ENCODE results near the gene LMAN1L.
"Not testable (repeated sequence)": the region's sequence is repeated elsewhere in the genome, so short reads cannot be mapped to it uniquely, and the experiment has no call there.

LMAN1L gene

DNA sequence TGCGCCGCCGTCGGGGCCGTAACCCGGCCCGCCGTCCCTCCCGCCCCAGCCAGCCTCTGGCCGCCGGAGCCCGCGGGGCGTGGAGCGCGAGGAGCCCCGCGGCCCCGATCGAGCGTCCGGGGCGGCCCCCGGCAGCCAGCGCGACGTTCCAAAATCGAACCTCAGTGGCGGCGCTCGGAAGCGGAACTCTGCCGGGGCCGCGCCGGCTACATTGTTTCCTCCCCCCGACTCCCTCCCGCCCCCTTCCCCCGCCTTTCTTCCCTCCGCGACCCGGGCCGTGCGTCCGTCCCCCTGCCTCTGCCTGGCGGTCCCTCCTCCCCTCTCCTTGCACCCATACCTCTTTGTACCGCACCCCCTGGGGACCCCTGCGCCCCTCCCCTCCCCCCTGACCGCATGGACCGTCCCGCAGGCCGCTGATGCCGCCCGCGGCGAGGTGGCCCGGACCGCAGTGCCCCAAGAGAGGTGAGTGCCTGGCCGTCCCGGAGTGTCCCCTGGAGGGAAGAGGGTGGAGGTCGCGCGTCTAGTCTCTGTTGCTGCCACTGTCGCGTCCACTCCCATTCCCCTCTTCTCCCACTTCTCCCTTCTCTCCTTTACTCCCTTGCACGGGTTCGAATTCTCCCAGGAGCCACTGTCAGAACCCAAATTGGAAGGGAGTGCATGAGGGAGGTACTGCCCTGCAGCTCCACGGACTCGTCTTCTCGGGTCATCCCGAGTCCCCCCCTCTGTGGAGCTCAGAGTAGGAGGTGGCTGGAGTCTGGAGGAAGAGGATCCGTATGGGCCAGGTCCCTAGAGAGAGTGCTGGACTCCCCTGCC, 30.2 kb upstream of the LMAN1L start:
- peak; percentile 35 to 39 for DNase-seq

DNA sequence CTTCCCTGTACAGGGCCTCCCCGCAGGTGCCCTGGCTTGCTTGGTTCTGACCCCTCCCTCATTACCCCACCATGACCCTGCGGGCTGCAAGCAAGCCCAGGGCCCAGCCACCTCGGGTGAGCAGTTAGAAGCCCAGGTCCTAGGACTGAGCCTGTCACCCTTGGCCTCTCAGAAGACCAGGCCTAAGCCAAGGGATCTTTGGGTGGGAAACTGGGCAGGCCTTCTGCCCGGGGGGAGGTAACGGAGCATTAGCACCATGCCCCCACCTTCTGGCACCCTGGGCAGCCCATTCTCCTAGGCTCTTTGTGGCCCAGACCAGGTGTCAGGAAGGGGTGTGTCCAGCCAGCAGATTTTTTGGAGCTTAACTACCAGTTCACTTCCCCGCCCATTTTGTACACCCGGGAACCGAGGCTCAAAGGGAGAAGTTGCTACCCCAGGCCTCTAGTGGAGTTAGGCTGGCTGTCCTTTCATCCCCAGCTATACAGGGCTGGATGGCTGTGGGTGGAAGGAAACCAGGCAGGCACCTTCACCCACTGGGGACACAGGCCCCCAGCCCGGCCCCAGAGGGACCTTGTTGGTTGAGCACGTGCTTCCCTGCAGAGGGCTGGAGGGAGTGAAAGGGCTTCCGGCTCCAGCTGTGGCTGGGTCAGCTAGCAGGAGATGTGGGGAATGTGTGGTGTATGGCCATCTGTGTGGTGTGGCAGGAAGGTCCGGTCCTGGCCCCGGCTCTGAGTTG, 29.4 kb upstream of the LMAN1L start:
- peak; percentile 53 to 79 for DNase-seq

DNA sequence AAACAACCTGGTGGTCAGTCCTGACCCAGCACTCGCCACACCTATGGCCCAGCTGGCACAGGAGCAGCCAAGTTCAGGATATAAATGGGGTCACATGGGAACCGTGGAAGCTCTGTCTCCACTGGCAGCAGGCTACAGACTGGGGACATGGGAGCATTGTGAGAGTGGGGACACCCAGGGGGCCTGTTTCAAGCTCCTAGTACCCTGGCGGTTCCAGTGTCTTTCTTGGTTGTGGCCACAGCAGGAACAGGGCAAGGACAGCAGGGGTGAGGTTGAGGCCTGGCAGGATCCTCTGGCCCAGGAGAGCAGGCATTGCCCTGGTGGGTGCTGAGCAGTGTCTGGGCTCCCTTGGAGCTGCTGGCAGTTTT, 28.8 kb upstream of the LMAN1L start:
- DNase-seq = no peak

DNA sequence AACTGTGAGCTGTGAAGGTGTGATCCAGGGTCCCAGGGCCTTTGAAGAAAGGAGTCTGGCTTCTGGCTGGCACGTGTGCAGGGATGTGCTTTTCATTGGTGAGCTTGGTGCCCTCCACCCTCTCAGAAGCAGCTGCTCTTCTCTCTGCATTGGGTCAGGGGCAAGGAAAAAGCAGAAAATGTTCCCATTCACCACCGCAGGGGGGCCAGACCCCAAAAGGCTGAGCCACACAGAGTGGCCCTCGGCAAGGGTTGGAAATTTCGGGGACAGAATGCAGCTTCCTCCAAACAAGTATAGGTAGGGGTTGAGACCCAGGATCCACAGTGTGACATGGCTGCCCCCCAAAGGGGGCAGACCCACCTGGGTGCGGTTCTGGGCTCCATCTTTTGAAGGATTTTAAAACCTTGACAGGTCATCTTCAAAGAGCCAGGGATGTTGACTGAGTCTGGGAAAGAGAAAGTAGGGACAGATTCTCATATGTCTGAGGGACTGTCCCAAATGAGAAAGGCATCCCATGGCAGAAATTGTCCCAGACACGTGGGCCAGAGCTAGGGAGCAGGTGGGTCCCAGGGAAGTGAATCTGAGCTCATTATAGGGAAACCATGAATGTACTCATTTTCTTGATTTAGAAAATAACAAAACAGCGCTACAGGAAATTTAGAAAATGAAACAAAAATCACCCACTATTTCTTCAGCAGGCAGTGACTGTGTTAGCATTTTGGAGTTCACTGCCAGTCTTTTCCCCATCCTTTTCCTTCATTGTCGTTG, 28.0 kb upstream of the LMAN1L start:
- no peak for DNase-seq

DNA sequence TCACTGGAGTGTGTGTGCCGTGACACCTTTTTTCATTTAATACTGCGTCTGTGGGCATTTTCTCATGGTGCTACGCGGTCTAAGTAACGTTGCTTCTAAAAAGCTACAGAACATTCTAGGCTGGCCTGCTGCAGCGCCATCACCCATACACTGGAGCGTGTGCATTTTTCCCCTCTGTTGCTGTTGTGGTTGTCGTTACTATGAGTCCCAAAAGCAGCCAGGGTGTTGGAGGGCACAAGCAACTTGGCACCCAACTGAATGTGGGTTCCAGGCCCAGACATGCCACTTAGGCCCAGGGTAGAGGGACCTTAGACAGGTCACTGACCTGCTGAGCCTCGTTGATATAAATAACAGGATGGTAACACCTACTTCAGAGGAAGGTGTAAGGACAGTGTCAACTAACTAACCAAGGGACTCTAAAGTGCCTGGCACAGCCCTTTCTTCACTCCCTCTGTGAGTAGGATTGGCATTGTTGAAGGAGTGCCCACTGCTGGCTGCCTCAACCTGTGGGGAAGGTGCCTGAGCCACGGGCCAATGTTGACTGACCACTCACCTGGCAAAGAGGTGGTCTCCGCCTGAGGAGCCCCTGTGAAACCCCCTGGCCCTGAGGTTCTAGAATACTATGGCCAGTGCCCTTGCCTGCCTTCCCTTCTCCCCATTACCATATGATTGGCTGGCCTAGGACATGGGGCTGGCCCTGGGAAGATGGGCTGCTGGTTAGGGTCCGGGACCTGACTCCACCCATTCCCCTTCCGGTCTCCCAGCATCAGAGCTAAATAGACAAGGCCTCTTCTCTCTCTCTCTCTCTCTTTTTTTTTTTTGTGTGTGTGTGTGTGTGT, 27.2 kb upstream of the LMAN1L start:
- DNase-seq = no peak

DNA sequence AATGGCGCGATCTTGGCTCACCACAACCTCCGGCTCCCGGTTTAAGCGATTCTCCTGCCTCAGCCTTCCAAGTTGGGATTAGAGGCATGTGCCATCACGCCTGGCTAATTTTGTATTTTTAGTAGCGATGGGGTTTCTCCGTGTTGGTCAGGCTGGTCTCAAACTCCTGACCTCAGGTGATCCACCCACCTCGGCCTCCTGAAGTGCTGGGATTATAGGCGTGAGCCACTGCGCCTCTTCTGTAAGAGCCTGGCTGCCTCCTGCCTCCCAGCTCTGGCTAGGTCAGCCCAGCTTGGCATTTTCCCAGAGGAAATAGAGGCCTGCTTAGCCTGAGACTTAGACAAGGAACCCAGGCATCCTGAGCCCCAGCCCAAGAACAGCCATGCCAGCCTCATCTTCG, 26.6 kb upstream of the LMAN1L start:
- not testable (repeated sequence) for DNase-seq

DNA sequence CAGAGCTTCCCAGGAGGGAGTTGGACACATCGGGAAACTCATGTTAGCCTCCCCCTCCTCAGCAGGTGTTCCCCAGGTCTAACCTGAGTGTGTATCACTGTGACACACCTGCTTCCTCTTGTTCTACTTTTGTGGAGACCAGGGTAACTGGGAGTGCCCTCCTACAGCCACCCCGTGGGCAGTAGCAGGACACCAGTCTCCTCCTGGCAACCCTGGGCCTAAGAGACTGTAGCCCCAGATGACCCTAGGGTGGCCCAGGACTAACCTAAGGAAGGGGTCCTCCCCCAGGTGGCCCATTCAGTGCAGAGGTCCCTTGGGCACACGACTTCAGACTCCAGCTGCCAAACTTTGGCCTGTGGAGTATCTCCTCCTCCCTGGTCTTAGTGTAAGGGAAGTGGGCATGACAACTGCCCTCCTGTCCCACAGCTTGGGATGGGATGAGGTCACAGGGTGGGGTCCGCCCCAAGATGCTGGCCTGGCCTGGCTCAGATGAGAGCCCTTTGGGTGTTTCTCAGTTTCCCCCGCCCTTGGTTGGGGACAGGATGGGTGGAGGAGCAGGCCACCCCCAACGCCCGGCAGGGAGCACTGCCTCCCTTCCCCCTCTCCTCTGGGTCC, 26.0 kb upstream of the LMAN1L start:
- DNase-seq = no peak

DNA sequence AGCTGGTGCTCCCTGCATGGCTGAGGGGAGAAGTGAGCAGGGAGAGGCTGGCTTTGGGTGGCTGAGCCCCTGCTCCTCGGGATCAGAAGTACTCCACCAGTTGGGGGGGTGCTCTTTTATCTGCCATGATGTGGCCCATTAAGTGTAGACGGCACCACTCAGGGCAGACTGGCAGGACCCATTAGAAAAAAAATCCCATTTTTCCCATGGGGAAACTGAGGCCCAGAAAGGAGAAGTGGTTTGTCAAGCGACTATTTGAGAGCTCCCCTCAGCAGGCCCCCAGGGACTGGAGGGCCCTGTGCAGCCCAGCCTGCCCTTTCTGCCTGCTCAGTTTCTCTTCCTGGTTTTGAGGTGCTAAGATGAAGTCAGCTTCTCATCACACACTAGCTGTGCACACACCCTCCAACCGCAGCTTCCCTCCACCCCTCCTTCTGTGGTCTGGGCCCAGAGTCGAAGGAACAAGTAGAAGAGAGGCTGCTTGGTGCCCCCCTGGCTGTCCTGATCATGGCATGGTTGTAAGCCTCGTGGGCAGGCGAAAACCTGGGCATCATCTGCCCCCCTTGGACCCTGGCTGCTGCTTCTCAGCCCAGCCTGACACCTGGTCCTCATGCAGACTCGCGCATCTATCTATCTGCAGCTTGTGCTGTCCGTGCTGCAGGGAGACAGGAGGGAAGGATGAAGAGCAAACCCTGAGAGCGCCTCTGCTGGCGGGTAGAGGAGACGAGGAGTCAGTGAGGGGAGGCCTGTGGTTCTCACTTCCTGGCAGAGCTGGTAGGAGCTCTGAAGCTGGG, 25.2 kb upstream of the LMAN1L start:
- peak; percentile 98 for DNase-seq

DNA sequence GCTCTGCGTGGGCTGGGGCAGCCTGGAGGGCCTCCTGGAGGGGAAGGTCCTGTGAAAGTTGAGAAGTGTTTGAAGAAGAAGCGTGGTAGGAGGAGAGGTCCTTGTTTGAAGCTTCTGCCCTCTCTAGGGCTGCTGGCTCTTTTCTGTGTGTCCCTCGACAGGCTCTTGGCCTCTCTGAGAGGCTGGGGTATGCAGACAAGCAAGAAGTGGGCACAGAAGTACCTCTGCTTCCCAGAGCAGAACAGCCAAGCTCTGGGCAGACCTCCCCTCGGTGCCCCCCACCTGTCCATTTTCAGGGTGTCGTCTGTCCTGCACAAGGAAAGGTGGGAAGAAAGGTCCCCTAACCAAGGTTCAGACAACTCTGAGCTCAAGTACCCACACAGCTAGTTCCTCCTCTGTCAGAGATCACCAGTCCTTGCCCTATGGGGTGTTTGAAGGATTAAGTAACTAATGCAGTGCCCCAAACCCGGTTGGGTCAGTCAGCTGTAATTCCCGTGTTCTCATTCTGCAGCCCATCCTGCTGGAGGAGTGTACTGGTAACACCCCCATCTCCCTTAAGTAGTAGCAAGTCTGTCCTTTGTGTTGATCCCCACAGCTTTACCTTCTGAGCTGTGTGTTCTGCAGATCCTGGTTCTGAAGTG, 24.5 kb upstream of the LMAN1L start:
- peak in 1 of 2 experiments; percentile 27 for DNase-seq

DNA sequence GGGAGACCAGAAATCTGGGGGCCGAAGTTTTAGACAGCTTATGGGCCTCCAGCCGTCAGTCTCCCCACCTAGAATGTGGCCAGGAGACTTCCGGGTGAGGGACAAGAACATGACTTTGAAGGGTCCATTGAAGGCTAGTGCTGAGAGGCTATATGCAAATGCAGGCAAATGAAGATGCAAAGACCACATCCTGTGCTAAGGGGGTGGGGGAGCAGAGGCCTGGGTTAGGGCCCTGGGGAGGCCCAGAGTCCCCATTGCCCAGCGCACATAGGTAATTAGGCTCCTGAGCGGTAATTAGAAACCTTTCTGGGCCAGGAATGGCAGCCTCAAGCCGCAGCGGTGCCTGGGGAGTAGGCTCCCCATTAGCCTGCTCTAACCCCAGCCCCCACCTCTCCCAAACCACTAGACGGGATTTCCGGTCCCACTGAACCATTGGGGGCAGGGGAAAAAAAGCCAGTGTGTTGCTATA, 23.9 kb upstream of the LMAN1L start:
- DNase-seq = peak in 1 of 2 experiments; percentile 13

DNA sequence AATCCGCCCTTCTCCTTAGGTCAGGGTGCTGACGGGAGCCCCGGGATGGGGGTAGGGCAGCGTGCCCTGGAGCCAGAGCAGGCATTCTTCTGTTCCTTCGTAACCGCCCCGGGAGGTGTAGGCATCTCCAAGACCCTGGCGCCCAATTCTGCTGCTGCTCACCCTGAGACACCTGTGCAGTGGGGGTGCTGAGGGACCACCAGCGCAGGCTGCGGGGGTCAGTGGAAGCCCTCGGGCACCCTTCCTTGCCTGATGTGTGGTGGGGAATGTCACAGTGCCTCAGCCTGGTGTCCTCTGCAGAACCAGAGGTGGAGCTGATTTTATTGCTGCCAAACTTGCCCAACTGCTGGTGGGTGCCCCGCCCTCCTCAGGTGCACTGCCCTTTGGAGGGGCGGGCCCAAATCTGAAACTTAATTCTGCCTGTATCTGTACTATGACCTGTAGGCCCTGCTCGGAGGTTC, 23.4 kb upstream of the LMAN1L start:
- no peak for DNase-seq

DNA sequence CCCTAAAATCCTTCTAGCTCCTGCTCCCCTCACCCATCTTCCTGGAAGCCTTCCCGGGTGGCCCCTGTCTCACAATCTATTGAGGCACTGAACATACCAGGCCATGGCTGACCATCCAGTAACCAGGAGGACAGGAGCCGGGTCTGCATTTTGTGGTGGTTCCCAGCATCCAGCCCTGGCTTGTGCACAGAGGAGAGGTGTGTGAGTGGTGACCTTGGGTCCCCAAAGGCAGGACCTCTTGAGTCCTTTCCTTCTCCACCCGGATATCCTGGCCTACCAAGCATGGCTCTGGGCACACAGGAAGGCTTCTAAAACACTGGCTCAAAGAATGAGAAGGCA, 22.9 kb upstream of the LMAN1L start:
- no peak for DNase-seq

DNA sequence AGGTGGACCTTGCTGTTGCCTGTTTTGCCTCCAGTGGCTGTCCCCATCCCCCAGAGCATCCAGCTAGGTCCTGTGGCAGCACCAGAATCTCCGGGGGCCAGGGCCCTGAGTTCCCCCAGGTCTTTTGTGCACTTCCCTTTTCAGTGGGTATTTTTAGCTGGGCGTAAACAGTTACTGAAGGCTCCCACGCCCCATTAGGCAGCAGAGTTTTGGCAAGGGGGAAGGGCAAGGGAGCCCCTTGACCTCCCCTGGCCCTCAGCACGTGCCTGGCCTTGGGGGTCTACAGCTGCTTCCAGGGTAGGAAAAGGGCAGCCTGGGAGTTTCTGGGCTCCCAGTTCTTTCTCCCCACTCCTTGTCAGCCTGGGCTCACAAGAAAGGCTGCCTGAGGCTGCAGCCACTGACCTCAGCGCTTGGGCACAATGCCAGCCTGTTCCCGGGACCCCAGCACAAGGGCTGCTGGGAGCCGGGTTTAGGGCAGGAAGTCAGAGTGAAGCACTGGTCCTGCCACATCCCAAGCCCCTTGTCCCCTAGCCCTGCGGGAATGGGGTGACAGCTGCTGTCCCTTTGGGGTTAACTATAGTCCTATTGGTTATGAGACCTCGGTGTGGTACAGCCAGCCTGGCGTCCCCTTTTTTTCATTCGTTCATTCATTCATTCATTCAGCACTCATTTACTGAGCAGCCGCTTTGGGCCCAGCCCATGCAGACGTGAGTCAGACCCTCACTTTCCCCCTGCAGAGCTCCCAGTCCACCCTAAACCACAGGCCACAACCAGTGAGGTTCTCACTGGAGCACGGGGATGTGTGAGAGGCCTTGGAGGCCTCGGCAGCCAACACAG, 22.3 kb upstream of the LMAN1L start:
- DNase-seq = peak; percentile 86 to 93

DNA sequence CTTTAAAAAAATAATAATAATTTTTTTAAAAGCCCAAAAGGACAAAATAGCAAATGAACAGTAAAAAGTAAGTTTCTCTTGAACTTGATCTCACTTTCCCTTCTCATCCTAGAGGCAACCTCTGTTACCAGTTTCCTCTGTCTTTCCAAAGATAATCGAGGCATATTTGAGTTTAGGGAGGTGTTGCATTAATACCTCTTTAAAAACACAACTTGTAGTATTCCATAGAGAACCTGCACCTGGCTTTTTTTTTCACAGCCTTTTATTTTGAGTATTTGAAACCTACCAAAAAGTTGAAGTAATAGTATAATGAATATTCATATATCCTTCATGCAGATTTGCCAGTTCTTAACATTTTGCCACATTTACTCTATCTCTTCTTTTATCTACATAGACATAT, 21.6 kb upstream of the LMAN1L start:
- DNase-seq = no peak

DNA sequence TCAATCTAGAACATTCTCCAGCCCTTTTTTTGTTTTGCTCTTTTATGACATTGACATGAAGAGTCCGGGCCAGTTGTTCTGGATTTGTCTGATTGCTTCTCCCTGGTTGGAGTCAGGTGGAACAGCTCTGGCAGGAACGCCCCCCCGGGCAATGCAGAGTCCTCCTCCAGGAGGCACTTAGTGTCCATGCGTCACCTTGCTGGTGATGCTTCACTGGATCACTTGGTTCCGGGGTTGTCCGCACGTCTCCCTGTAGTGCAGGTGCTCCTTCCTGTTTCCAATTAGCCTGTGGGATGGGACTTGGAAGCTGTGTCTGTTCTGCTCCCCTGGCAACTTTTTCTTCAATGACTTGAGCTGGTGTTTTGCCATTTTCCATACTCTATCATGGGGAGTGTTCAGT, 21.0 kb upstream of the LMAN1L start:
- no peak for DNase-seq

DNA sequence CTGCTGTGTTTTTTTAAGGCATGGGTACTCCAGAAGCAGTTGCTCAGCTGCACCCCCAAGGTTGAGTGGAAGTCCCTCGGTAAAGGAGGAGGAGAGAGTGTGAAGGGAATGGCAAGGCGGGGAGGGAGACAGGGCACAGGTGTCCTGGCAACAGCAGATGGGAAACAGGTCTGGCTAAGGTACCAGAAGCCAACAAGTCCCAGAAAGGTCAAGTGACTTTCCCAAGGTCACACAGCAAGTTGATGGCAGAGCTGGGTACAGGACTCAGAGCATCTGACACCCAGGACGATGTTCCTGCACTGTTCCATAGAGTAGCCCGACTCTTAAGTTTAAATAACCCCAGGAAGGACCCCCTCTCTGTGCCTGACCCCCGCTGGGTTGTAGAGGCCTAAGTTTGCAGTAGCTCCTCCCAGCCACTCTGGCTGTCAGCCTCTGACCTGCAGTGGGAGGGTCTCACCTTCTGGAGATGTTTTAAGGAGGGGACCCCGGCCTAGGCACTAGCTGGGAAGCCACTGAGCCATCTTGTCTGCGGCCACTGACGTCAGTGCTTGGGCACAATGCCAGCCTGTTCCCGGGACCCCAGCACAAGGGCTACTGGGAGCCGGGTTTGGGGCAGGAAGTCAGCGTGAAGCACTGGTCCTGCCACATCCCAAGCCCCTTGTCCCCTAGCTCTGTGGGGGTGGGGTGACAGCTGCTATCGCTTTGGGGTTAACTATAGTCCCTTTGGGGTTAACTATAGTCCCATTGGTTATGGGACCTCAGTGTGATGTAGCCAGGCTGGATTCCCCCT, 20.2 kb upstream of the LMAN1L start:
- DNase-seq = no peak

DNA sequence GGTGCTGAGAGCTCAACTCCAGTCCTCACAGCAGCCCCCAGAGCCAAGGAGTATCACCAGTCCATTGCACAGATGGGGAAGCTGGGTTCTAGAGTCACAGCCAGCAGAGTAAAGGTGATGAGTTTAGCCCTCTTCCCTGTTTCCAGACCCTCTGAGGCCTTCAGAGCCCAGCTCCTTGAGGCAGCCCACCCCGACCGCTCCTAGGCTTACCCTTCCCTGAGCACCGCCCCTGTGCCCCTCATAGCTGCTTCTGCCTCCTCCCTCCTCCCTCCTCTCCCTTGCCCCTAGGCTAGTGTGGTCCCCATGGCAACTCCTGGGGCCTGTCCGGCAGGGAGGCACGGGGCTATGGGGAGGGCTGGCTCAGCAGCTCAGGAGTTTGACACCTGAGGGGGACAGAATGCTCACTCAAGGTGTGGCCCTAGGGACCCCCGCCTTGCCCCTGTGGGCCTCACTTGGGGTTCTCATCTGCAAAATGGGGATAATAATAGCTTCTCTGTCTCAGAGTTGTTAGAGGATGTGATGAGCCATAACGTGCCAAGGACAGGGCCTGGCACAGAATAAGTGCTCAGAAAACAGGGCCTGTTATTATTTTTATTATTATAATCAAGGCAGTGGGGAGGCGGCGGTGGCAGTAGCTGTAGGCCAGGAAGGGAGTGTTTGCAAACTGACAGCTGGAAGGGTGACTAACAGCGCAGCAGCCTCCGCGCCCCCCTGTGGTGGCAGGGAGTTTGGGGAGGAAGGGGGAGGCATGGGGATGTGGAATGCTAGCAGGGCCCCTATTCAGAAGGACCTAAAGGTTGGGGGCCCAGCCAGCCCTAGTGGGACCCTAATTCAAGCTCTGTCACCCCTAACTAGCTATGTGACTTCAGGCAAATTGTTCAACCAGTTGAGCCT, 19.3 kb upstream of the LMAN1L start:
- peak; percentile 27 to 44 for DNase-seq
